Activated CD8-positive, alpha-beta memory T cell treated with anti-CD3 and anti-CD28 coated beads, Interleukin-2, amount 50 U/mL, for 24 hours (primary cell): Measurements from ENCODE around the gene INPP5D.
"Not testable (repeated sequence)": the region's sequence is repeated elsewhere in the genome, so short reads cannot be mapped to it uniquely, and the experiment has no call there.

Source experiments
- DNase-seq: peaks from one replicate; pipeline ENCODE4 v3.0.0-alpha.2; 2020; ENCODE audit errors: extremely low read depth

INPP5D gene

GRCh38 chr2:233053928-233054784 is 6.0 kb upstream of the INPP5D start:
- no peak for DNase-seq

- no peak for DNase-seq
Observed at GRCh38 chr2:233055362-233055761, 4.8 kb upstream of the INPP5D start.

- DNase-seq: no peak
Observed at GRCh38 chr2:233056961-233057605, 3.1 kb upstream of the INPP5D start.

- no peak for DNase-seq
Observed at GRCh38 chr2:233058717-233059546, 1.2 kb upstream of the INPP5D start.

- no peak for DNase-seq
Observed at GRCh38 chr2:233059547-233059796, 670 bp upstream of the INPP5D start.

- no peak for DNase-seq
Observed at GRCh38 chr2:233060501-233060979, 398 bp downstream of the INPP5D start.

- DNase-seq: no peak
Observed at GRCh38 chr2:233060980-233061590, 943 bp downstream of the INPP5D start.

GRCh38 chr2:233061591-233062450 is 1.7 kb downstream of the INPP5D start:
- no peak for DNase-seq

- no peak for DNase-seq
Observed at GRCh38 chr2:233062451-233062850, 2.3 kb downstream of the INPP5D start.

GRCh38 chr2:233062946-233063268 is 2.8 kb downstream of the INPP5D start:
- no peak for DNase-seq

- no peak for DNase-seq
Observed at GRCh38 chr2:233063269-233063975, 3.3 kb downstream of the INPP5D start.

- DNase-seq: no peak
Observed at GRCh38 chr2:233063976-233064411, 3.9 kb downstream of the INPP5D start.

- DNase-seq: no peak
Observed at GRCh38 chr2:233064530-233065199, 4.5 kb downstream of the INPP5D start.

- not testable (repeated sequence) for DNase-seq
Observed at GRCh38 chr2:233065200-233065589, 5.1 kb downstream of the INPP5D start.

- no peak for DNase-seq
Observed at GRCh38 chr2:233065954-233066470, 5.9 kb downstream of the INPP5D start.

- DNase-seq: no peak
Observed at GRCh38 chr2:233068762-233069418, 8.7 kb downstream of the INPP5D start.

GRCh38 chr2:233072838-233073237 is 12.7 kb downstream of the INPP5D start:
- DNase-seq: no peak

- no peak for DNase-seq
Observed at GRCh38 chr2:233074106-233074505, 14.0 kb downstream of the INPP5D start.
